ENCODE data around the gene BAZ2B.

DNA sequence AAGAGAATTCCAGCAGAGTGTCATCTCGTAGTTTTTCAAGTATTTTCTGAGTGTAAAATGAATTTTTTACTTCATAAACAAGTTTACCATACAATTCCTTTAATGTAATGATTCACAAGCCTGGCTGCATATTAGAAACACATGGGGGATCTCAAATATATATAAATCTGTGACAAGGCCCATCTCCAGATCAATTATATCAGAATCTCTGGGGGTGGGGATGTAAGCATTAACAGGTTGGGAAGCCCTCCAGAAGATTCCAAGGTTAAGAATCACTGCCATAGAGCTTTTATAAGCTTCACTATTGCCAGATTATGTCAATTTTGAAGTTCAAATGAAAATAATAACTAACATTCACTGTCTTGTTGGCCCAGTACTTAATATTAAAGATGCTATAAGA, 111.2 kb downstream of the BAZ2B start:
- TF ChIP-seq POLR2A (IDR thresholded peaks at IDR 0.05), result no peak
- TF ChIP-seq, protein P1, sequence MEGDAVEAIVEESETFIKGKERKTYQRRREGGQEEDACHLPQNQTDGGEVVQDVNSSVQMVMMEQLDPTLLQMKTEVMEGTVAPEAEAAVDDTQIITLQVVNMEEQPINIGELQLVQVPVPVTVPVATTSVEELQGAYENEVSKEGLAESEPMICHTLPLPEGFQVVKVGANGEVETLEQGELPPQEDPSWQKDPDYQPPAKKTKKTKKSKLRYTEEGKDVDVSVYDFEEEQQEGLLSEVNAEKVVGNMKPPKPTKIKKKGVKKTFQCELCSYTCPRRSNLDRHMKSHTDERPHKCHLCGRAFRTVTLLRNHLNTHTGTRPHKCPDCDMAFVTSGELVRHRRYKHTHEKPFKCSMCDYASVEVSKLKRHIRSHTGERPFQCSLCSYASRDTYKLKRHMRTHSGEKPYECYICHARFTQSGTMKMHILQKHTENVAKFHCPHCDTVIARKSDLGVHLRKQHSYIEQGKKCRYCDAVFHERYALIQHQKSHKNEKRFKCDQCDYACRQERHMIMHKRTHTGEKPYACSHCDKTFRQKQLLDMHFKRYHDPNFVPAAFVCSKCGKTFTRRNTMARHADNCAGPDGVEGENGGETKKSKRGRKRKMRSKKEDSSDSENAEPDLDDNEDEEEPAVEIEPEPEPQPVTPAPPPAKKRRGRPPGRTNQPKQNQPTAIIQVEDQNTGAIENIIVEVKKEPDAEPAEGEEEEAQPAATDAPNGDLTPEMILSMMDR (IDR thresholded peaks at IDR 0.05), result no peak

Measured in testis (tissue), 2 donors.